Medulla oblongata (tissue), 1 donor: ENCODE data around the gene OPN5.
"Not testable (repeated sequence)": the region's sequence is repeated elsewhere in the genome, so short reads cannot be mapped to it uniquely, and the experiment has no call there.

Experiments used
- DNase-seq: peaks from one replicate; pipeline ENCODE4 v3.0.0-alpha.2; 2015; ENCODE audit errors: extremely low spot score

OPN5 gene

DNA sequence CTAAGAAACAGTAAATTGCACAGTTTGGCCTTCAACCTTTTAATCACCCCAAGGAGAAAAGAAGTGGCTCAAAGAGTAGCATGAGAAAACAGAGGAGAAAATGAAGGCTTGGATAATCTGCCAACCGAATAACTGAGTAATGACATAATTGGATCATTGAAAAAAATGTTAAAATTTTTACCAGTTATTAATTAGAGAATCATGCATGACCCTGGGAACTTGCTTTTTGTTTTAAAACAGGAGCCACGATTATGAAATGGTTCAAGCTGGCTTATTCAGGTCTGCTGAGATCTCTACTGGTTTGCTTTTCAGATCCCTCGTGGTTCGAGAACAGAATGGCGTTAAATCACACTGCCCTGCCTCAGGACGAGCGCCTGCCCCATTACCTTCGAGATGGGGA is at the start of gene OPN5:
Gene OPN5, plus strand, starts transcription at position 301 of the 400 bp plus-strand sequence. Its CDS starts 35 bp downstream, at position 336.
- DNase-seq, result no peak

GRCh38 chr6:47733879-47734558 is 47.8 kb upstream of the OPN5 start:
- DNase-seq, result peak; percentile 10

- DNase-seq, result no peak
These were observed 46.9 kb upstream of the OPN5 start for GRCh38 chr6:47734831-47735481.

DNA sequence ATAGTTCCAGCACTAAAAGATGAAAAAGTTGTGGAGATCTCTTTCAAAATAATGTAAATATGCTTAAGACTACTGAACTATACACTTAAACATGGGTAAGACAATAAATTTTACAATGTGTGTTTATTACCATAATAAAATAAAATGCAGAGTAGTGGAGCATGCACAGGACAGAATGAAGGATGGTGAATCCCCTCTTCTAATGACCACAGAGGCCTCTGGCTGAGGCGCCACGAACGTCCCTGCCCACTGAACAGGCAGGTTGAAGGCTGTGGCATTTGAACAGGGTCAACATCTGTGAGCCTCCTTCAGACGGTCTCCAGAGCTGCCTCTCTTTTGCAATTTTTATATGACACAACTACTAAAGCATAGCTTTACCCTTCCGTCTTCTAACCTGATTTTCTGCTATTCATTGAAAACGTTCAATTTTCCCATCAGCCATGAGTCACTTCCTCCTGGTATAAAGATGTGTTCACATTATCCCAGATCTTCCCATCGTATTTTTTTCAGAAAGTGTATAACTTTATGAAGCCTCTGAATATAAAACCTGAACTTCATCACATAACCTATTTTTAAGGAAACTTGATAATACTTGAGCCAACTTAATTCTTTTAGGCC is 45.6 kb upstream of the OPN5 start:
- DNase-seq, result no peak

DNA sequence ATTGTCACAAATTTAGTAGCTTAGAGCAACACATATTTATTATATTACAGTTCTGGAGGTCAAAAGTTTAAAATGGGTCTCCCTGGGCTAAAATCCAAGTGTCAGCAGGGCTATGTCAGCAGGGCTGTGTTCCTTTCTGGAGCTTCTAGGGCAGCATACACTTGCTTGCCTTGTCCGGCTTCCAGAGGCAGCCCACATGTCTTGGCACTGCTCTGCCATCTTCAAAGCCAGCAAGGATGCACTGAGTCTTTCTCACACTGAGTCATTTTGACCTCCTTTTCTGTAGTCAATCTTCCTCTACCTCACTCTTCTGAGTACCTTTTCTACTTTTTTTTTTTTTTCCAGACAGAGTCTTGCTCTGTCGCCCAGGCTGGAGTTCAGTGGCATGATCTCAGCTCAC is 44.4 kb upstream of the OPN5 start:
- DNase-seq, result peak; percentile 69

- no peak for DNase-seq
These were observed 41.1 kb upstream of the OPN5 start for GRCh38 chr6:47740714-47741113.

GRCh38 chr6:47741807-47742206 is 40.0 kb upstream of the OPN5 start:
- peak; percentile 11 for DNase-seq

- DNase-seq, result no peak
These were observed 38.1 kb upstream of the OPN5 start for GRCh38 chr6:47743744-47744143.

GRCh38 chr6:47745269-47745668 is 36.6 kb upstream of the OPN5 start:
- not testable (repeated sequence) for DNase-seq

DNA sequence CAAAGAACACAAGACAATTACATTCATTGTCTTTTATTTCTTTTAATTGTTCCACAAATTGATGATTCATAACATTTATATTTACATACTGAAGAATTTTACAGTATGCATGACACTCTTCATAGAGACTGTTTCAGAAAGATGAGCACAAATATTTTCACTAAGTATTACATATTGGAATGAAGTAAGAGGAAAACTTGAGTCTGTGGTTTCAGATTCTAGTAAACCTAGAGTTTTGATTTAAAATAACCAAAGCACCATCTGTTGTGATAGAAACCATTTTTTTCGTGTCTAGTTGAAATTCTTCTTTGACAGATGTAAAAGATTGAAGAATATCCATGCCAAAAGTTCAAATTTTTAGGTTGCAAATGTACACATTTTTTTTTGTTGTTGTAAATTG is 32.1 kb upstream of the OPN5 start:
- DNase-seq, result no peak

DNA sequence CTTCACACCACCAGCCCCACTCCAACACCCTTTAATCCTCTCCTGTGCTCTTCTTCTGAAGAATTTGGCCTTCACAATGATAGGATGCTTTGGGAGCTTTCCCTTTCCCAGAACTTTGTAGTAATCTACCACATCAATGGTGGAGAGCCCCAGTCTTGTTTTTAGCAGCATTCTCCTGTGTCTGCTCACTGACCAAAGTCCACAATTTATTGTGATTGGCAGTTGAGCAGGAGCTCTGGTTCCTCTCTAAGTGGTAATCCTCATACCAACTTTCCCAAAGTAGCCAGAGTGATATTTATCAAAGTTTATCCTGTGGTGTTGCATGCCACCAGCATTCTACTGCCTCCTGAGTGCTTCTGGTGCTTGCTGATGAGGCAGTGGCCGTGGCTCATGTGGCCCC is 29.0 kb upstream of the OPN5 start:
- DNase-seq, result no peak

DNA sequence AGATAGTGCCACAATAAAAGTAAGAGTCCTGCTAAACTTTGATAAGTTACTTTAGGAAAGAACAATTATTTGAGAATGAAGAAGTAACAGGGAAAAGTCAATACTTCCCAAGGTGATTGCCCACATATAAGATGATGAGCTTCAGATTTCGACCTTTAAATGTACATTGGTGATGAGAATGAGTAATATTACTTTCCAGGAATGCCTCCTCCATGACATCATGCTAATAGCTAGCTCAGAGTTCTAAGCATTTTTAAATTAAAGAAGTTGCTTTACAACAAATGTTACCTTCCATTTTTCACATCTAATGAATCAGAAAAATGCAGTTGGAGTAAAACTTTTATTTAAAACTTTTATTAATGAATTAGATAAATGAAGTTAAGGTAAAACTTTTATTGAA is 22.5 kb upstream of the OPN5 start:
- no peak for DNase-seq

- no peak for DNase-seq
These were observed 19.3 kb upstream of the OPN5 start for GRCh38 chr6:47762502-47762901.

DNA sequence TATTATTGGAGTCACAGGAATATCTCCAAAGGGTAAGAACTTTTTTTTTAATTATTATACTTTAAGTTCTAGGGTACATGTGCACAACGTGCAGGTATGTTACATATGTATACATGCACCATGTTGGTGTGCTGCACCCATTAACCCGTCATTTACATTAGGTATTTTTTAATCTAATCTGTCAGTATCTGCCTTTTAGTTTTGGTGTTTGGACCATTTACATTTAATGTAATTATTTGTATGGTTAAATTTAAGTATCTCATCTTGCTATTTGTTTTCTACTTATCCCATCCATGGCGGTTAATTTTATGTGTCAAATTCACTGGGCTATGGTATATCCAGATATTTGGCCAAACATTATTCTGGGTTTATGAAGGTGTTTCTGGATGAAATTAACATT is 15.4 kb upstream of the OPN5 start:
- no peak for DNase-seq

- DNase-seq, result no peak
These were observed 14.7 kb upstream of the OPN5 start for GRCh38 chr6:47767102-47767501.

DNA sequence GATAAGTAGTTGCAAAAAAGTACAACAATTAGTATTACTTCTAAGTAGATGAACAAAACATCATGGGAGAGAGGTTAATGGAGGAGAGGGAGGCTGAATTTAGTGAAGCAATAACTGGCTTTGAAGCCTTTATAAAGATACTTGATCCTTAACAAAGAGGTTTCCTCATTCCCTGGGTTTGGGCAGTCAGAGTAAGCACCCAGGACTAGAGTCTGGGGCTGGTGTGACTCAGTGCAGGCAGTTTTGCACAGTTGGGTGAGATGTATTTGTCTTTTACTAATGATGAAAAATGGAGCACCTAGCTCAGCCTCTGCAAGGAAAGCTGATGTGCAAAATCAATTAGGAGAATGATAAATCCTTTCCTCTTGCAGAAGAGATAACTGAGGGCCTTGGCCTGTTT is 11.8 kb upstream of the OPN5 start:
- no peak for DNase-seq

DNA sequence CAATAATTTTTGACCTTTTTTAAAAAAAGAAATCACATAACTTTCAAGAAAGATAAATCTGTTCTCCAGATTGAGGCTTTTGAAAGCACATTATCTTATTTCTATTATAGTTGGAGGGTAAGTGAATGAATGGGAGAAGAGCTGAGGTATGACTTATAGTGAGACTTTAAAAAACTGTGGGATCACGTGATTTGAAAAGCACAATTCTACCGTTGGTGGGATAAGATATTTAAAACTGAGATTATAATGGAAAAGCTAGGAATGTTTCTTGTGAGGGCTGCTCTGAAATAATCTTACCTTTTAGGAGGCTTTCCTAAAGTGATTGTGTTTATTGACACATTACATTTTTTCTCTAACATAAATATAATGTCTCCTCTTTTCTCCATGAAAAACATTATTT is 9.5 kb upstream of the OPN5 start:
- DNase-seq, result no peak

GRCh38 chr6:47773005-47773404 is 8.8 kb upstream of the OPN5 start:
- DNase-seq, result no peak

DNA sequence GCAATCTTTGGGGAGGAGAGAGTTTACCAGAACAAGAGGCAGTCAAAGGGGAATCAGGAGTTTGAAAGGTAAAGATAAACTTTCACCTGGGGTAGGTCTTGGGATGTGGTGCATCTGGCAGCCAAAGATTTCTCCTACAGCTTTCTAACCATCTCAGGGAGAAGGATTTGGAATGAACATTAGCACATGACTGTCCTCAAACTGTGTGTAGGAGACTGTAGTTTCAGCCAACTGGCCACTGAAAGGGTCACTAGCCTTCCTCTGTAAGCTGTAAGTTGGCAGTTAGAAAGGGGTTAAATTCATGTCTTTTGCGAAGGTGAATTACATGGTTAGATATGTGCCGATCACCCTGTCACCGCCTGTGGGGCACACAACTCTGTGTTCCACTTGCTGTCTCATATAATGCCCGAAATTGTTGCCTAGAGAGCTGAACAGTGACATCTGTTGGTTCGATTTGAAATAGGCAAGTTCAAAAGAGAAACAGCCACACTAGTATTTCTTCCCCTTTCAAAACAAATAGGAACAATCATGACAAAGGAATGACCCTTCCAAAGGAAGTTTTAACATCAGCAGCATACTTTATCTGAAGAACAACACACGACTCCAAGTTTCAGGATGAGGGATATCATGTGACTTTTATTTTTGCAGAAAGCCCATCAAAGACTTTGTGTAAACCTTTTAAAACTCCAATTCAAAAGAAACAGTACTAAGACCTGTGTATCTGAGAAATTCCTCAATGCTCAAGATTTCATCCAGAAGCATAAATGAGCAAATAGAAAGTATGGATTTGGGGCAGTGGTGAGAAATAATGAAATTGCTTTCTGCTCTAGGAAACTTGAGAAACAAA is 1.1 kb upstream of the OPN5 start:
- DNase-seq, result peak; percentile 82

GRCh38 chr6:47785182-47785581 is 3.4 kb downstream of the OPN5 start:
- no peak for DNase-seq

DNA sequence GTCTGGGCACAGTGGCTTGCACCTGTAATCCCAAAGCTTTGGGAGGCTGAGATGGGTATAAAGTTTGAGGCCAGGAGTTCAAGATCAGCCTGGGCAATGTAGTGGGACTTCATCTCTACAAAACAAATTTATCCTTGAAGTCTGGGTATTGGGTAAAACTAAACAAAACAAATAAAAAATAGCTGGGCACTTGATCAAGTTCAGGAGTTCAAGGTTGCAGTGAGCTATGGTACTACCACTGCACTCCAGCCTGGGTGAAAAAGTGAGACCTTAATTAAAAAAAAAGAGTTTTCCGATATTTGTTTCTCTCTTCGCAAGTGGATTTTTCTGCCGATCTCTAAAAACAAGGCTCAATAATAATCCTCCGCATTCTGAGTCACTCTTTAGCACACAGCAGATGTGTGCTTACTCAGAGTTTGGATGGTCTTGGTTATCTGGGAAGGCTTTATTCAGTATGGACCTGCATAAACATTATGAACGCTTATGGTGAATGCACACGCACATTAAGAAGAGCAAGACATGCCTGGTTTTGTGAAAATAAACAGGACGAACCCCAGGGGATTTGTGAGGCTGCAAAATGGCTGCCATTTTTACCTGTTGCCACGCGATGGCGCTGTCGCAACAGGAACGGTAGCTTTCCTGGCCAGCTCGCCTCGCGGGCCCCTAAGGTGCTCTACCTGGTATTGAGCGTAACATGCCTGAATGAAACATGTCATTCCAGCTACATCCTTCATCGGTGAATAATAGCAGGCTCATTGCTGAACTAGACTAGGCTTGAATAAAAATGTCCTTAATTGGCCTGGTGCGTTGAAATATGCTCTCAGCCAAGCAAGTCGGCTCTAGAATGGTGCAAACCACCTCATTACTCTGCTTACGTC is 6.0 kb downstream of the OPN5 start:
- peak; percentile 57 for DNase-seq
